ENCODE data around the gene CYP51A1. TPM values are rescaled to one million over a fixed set of nuclear protein-coding genes. Genes with fewer than 3 reads are reported as not detected.
A peak's percentile ranks its signal among the peaks of the same experiment; 100 is the strongest.
"Not testable (repeated sequence)": the region's sequence is repeated elsewhere in the genome, so short reads cannot be mapped to it uniquely, and the experiment has no call there.

CYP51A1 gene
- total RNA-seq: 100 to 1,000 TPM in 2 of 3 donors, 10 to 100 TPM in 1; 73.2 to 181 (median 133) TPM
- long read RNA-seq, donor 1, transcript CYP51A1-201 (10 exons, 3,210 nt): major isoform, 119 of 128 reads
- long read RNA-seq, donor 1, partial matches to known transcripts: 1 of 128 reads
- long read RNA-seq, donor 1, other reads (novel, unspliced or antisense): 7 of 128 reads
- long read RNA-seq, donor 2, transcript CYP51A1-201 (10 exons, 3,210 nt): major isoform, 51 of 96 reads
- long read RNA-seq, donor 2, partial matches to known transcripts: 20 of 96 reads
- long read RNA-seq, donor 2, other reads (novel, unspliced or antisense): 21 of 96 reads

DNA sequence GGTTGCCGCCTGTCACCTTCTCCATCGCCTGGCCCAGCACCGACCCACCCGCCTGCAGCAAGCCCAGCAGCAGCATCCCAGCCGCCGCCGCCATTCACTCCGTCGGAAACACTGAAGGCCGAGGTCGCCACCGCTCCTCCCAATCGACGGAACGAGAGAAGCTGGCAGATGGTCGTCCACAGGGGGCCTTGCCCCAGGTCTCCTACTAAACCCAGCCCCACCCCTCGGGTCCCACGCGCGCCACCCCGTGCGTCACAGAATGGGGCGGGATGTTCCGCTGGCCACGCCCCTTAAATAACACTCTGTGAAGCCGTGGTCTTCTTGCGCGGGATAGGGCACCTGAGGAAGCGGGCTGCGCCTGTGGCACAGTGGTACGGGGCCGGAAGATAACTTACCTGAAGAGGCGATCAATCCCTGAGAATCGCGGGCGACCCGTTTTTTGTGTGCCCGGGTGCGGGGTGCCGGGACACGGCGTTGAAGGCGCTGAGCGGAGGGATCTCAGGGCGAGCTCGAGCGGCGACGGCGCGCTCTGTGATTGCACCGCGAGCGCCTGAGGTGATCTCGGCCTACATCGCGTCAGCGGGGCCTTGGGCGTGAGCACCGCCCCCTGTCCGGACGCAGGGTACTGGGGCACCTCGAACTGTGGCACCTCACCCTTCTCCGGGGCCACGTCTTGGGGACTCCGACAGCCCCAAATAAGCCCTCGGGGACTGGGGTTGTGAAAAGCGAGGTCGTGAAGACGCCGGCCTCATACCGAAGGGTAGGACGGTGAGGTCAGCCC lies at the start of gene CYP51A1:
CYP51A1 (minus strand) TSS at position 207 of the 781 bp plus-strand sequence; CDS start at position 94, 113 bp downstream.
- intact Hi-C loops (cut with DNase I, micrococcal nuclease): no loop called here
- peaks cover 12% of the 10 kb centered on the region for H3K4me1 ChIP-seq (ENCODE audit: low read depth)
- peak within 1 kb of the TSS; percentile 93 for H3K4me3 ChIP-seq
- DNase-seq (peak; percentile 95 to 98 (median 96)), ATAC-seq (peak; percentile 95)
- TF ChIP-seq, protein P1, sequence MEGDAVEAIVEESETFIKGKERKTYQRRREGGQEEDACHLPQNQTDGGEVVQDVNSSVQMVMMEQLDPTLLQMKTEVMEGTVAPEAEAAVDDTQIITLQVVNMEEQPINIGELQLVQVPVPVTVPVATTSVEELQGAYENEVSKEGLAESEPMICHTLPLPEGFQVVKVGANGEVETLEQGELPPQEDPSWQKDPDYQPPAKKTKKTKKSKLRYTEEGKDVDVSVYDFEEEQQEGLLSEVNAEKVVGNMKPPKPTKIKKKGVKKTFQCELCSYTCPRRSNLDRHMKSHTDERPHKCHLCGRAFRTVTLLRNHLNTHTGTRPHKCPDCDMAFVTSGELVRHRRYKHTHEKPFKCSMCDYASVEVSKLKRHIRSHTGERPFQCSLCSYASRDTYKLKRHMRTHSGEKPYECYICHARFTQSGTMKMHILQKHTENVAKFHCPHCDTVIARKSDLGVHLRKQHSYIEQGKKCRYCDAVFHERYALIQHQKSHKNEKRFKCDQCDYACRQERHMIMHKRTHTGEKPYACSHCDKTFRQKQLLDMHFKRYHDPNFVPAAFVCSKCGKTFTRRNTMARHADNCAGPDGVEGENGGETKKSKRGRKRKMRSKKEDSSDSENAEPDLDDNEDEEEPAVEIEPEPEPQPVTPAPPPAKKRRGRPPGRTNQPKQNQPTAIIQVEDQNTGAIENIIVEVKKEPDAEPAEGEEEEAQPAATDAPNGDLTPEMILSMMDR (IDR thresholded peaks at IDR 0.05): no peak
- no peaks in the 10 kb centered on the region for H3K36me3 ChIP-seq (ENCODE audit: low read depth)
- H3K9me3 ChIP-seq: no peaks in the 10 kb centered on the region

DNA sequence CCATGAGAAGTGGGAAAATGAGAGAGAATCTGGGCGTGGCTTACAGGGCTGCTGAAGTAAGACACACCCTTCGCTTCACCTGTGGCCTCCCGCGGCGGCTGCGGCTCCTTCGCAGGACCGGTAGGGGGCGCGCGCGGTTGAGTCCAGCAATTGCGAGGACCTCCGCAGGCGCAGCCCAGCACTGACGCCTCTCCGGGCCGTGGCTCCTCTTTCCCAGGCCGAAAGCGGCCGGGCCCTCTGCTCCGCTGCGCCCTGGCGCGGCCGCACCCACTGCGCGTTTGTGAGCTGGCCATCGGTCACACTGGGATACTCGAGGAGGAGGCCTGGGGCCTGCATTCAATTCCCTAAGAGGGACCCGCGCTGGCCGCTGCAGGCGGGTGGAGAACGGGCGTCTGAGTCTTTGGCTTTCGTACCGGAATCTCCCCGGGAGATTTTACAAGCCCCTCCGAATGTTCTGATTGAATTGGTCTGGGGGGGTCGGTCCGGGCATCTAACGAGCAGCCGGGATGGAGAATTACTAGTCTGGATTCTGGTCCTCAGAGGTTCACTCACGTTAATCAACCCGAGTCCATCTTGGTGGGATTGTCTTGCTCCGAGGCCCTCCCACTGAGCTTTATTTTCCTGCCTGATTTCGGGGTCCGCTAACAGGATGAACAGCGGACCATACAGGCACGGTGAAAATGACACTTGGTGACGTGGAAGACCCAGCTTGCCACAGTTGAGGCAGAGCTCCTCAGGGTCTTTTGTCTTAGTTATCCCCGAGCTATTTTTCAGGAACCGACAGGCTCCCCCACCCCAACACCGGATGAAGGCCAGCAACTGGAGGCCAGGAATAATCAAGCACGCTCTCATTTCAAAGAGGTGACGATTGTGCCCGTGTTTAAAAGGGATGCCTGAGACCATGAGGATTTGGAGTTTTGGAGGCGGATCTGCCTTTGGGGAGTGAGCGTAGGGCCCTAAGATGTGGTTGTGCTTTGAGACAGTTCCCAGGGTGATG lies 44.9 kb upstream of the CYP51A1 start, which contains the start of gene LRRD1:
LRRD1 (minus strand) TSS at position 215 of the 997 bp plus-strand sequence. CDS start 13,940 bp downstream, outside the sequence.
- TF ChIP-seq, protein P1 (IDR thresholded peaks at IDR 0.05): peak; percentile 100
- ATAC-seq: peak; percentile 100
- Histone ChIP-seq H3K36me3 (ENCODE audit: low read depth) (no peaks in the 10 kb centered on the region), H3K4me3 (no peak within 1 kb of the TSS), H3K4me1 (ENCODE audit: low read depth) (peaks cover 3% of the 10 kb centered on the region), H3K9me3 (no peaks in the 10 kb centered on the region)
- intact Hi-C loops (cut with DNase I, micrococcal nuclease): no loop called here
- DNase-seq: peak; percentile 91 to 97 (median 96)

DNA sequence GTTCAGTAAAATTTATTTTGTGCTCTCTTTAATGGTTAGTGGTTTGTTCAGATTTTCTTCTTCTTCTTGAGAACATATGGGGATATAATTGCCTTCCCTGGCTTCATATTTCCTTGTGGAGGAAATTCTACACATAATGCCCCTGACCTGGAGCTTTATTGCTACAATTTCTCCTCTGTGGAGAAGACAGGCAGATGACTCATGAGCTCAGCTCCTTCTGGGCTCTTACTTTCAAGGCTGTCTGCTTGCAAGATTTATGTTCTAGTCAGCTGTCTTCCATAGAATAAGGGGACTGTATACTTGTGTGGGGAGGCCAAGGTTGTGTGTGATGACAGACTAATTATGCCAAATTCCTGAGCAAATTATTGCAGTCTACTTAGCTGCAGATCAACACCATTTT lies 43.1 kb upstream of the CYP51A1 start:
- intact Hi-C loops (cut with DNase I, micrococcal nuclease): no loop called here
- H3K9me3 ChIP-seq: no peaks in the 10 kb centered on the region
- H3K4me3 ChIP-seq: no peak overlapping the region
- ATAC-seq: peak; percentile 42
- peaks cover 3% of the 10 kb centered on the region for H3K4me1 ChIP-seq (ENCODE audit: low read depth)
- DNase-seq: no peak
- H3K36me3 ChIP-seq (ENCODE audit: low read depth): no peaks in the 10 kb centered on the region
- TF ChIP-seq, protein P1 (IDR thresholded peaks at IDR 0.05): no peak

DNA sequence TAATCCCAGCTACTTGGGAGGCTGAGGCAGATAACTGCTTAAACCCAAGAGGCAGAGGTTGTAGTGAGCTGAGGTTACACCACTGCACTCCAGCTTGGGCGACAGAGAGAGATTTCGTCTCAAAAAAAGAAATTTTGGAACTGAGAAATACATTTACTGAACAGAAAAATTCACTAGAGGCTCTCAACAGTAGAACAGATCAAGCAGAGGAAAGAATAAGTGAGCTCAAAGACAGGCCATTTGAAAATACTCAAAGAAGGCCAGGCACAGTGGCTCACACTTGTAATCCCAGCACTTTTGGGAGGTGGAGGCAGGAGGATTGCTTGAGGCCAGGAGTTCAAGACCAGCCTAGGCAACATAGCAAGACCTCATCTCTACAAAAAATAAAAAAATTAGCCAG lies 35.3 kb upstream of the CYP51A1 start:
- H3K9me3 ChIP-seq; DNase-seq; H3K4me3 ChIP-seq; H3K36me3 ChIP-seq (ENCODE audit: low read depth); H3K4me1 ChIP-seq (ENCODE audit: low read depth); intact Hi-C loops (cut with DNase I, micrococcal nuclease); ATAC-seq: not testable (repeated sequence)

DNA sequence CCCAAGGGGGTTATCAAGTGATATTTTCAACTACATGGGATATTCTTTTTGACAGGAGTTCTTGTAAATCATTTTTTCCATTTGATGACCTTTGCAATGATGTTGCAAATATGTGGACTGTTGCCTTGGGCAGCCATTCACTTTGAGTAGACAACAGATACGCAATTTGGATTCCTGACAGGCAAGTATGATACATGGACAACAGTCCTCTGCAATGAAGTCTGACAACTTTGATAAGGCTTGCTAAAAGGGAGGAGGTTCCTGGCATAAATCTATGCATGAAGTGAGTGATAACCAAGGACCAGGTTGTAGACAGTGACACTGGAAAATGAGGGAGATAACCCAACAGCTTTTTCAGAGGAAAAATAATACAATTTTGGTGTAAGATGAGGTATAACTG lies 27.0 kb upstream of the CYP51A1 start:
- H3K4me3 ChIP-seq: no peak overlapping the region
- ATAC-seq: no peak
- DNase-seq: no peak
- TF ChIP-seq, protein P1 (IDR thresholded peaks at IDR 0.05): no peak
- intact Hi-C loops (cut with DNase I, micrococcal nuclease): no loop called here
- no peaks in the 10 kb centered on the region for H3K9me3 ChIP-seq
- H3K4me1 ChIP-seq (ENCODE audit: low read depth): no peaks in the 10 kb centered on the region
- H3K36me3 ChIP-seq (ENCODE audit: low read depth): no peaks in the 10 kb centered on the region

Measured in mucosa of descending colon (tissue), 3 donors.